HEK293 (cell line): ENCODE measurements around the gene VIT.
A peak's percentile ranks its signal among the peaks of the same experiment; 100 is the strongest.

Source experiments
- CTCF ChIA-PET: fragments of 350-600 bp; formaldehyde crosslinking; extraction: SDS; loops from one replicate; lab custom pipeline; 2021; ENCODE audit warnings: antibody characterized with exemption; lab: Yijun Ruan, JAX
- POLR2A ChIA-PET: fragments of 300-600 bp; formaldehyde crosslinking; extraction: SDS; loops from one replicate; lab custom pipeline; 2020; ENCODE audit warnings: antibody characterized with exemption, inconsistent platforms; lab: Yijun Ruan, JAX
- H3K27ac ChIP-seq: fragments of 200-500 bp; sonication (Bioruptor generic); 2 replicates; pipeline ENCODE4 v1.5.1; 2014; ENCODE audit warnings: low read depth, low read length, control low read depth, inconsistent platforms; ENCODE audit errors: extremely low read depth
- H3K36me3 ChIP-seq, 2 experiments: fragments of 200-500 bp in 1 of 2; sonication (Bioruptor generic) in 1 of 2; 1 replicate in 1 of 2; 2 replicates in 1 of 2; pipeline ENCODE4 v1.5.1; 2014 to 2017; ENCODE audit warnings: inconsistent platforms in 2 of 2, low read length in 2 of 2; ENCODE audit not compliant: control insufficient read depth in 2 of 2, insufficient read depth in 1 of 2
- H3K4me1 ChIP-seq: fragments of 200-500 bp; sonication (Bioruptor generic); 2 replicates; pipeline ENCODE4 v1.5.1; 2014; ENCODE audit warnings: mild to moderate bottlenecking, low read length, inconsistent platforms; ENCODE audit not compliant: control insufficient read depth, insufficient read depth
- H3K4me3 ChIP-seq: 2 replicates; pipeline ENCODE4 v1.5.1; 2011; ENCODE audit warnings: low read depth, mild to moderate bottlenecking, control low read depth, low read length, moderate library complexity
- H3K9me3 ChIP-seq: fragments of 200-500 bp; sonication (Bioruptor generic); 2 replicates; pipeline ENCODE4 v1.5.1; 2014; ENCODE audit warnings: low read depth, low read length, inconsistent platforms; ENCODE audit not compliant: control insufficient read depth, insufficient read depth
- BCL11B ChIP-seq: fragments of 450-650 bp; formaldehyde crosslinking; IDR thresholded peaks from 2 replicates; pipeline ENCODE4 v1.5.1; 2016; ENCODE audit warnings: low read depth, missing biosample characterization, missing genetic modification characterization
- FEZF1 ChIP-seq: fragments of 450-650 bp; formaldehyde crosslinking; IDR thresholded peaks from 2 replicates; pipeline ENCODE4 v1.5.1; 2016; ENCODE audit warnings: missing biosample characterization, missing genetic modification characterization
- SCRT2 ChIP-seq: fragments of 450-650 bp; formaldehyde crosslinking; IDR thresholded peaks from 2 replicates; pipeline ENCODE4 v1.5.1; 2016; ENCODE audit warnings: missing biosample characterization, missing genetic modification characterization
- ZNF155 ChIP-seq: fragments of 450-650 bp; formaldehyde crosslinking; IDR thresholded peaks from 2 replicates; pipeline ENCODE4 v1.5.1; 2016; ENCODE audit warnings: missing biosample characterization, missing genetic modification characterization
- ZNF248 ChIP-seq: fragments of 450-650 bp; formaldehyde crosslinking; IDR thresholded peaks from 2 replicates; pipeline ENCODE4 v1.5.1; 2017; ENCODE audit warnings: missing biosample characterization, missing genetic modification characterization
- ZNF280C ChIP-seq: fragments of 450-650 bp; formaldehyde crosslinking; IDR thresholded peaks from 2 replicates; pipeline ENCODE4 v1.5.1; 2016; ENCODE audit warnings: missing biosample characterization, missing genetic modification characterization
- ZNF292 ChIP-seq: fragments of 450-650 bp; formaldehyde crosslinking; IDR thresholded peaks from 2 replicates; pipeline ENCODE4 v1.5.1; 2016; ENCODE audit warnings: low read depth, missing biosample characterization, missing genetic modification characterization, borderline replicate concordance
- ZNF521 ChIP-seq: fragments of 450-650 bp; formaldehyde crosslinking; IDR thresholded peaks from 2 replicates; pipeline ENCODE4 v1.5.1; 2017; ENCODE audit warnings: missing biosample characterization, mild to moderate bottlenecking, missing genetic modification characterization
- ZNF664 ChIP-seq: fragments of 450-650 bp; formaldehyde crosslinking; IDR thresholded peaks from 2 replicates; pipeline ENCODE4 v1.5.1; 2016; ENCODE audit warnings: missing biosample characterization, missing genetic modification characterization
- ZNF792 ChIP-seq: fragments of 450-650 bp; formaldehyde crosslinking; IDR thresholded peaks from 2 replicates; pipeline ENCODE4 v1.5.1; 2016; ENCODE audit warnings: missing biosample characterization, missing genetic modification characterization
- ZXDB ChIP-seq: fragments of 450-650 bp; formaldehyde crosslinking; IDR thresholded peaks from 2 replicates; pipeline ENCODE4 v1.5.1; 2016; ENCODE audit warnings: missing biosample characterization, missing genetic modification characterization
- TF ChIP-seq, protein P1 (sequence below): fragments of 450-650 bp; formaldehyde crosslinking; IDR thresholded peaks from 2 replicates; pipeline ENCODE4 v1.5.0; 2017; ENCODE audit warnings: missing biosample characterization, missing genetic modification characterization, borderline replicate concordance
- TF ChIP-seq, protein P2 (sequence below): fragments of 450-650 bp; formaldehyde crosslinking; IDR thresholded peaks from 2 replicates; pipeline ENCODE4 v1.5.1; 2016; ENCODE audit warnings: missing biosample characterization, missing genetic modification characterization

The VIT gene

DNA sequence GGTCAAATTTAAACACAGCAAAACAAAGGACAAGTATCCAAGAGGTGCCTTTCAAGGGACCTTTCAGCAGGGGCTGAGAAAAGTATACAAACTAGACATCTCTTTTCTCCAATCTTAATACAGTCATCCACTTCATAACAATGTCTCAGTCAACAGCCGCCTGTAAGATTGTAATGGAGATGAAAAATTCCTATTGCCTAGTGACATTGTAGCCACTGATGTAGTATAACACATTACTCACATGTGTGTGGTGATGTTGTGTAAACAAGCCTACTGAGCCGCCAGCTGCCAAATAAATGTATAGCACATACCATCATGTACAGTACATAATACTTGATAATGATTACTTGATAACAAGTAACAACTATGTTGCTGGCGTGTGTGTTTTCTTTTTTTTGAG, 31.0 kb downstream of the VIT start:
- TF ChIP-seq, protein P1, sequence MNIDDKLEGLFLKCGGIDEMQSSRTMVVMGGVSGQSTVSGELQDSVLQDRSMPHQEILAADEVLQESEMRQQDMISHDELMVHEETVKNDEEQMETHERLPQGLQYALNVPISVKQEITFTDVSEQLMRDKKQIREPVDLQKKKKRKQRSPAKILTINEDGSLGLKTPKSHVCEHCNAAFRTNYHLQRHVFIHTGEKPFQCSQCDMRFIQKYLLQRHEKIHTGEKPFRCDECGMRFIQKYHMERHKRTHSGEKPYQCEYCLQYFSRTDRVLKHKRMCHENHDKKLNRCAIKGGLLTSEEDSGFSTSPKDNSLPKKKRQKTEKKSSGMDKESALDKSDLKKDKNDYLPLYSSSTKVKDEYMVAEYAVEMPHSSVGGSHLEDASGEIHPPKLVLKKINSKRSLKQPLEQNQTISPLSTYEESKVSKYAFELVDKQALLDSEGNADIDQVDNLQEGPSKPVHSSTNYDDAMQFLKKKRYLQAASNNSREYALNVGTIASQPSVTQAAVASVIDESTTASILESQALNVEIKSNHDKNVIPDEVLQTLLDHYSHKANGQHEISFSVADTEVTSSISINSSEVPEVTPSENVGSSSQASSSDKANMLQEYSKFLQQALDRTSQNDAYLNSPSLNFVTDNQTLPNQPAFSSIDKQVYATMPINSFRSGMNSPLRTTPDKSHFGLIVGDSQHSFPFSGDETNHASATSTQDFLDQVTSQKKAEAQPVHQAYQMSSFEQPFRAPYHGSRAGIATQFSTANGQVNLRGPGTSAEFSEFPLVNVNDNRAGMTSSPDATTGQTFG: no peak
- TF ChIP-seq ZNF664 (tag by site-specific recombination) (no peak), ZXDB (tag by site-specific recombination) (no peak), ZNF292 (tag by site-specific recombination) (no peak)
- TF ChIP-seq, all 188 proteins: peak for 0
- no peaks in the 10 kb centered on the region for H3K4me1 ChIP-seq
- ChIA-PET CTCF (interaction anchor here (1.2 kb wide), 1 partner anchor 42 kb away, joined by 4 read pairs; no protein-coding TSS in a partner anchor), POLR2A (no interaction called here)
- H3K4me3 ChIP-seq: no peak overlapping the region
- H3K27ac ChIP-seq: no peak overlapping the region
- no peaks in the 10 kb centered on the region for H3K9me3 ChIP-seq
- H3K36me3 ChIP-seq: no peaks in the 10 kb centered on the region

- H3K4me1 ChIP-seq: no peaks in the 10 kb centered on the region
- TF ChIP-seq ZNF248 (no peak), SCRT2 (tag by site-specific recombination) (peak; percentile 67)
- H3K9me3 ChIP-seq: no peaks in the 10 kb centered on the region
- no peaks in the 10 kb centered on the region for H3K36me3 ChIP-seq
- no peak overlapping the region for H3K27ac ChIP-seq
- CTCF ChIA-PET: no interaction called here
- H3K4me3 ChIP-seq: no peak overlapping the region
- POLR2A ChIA-PET: no interaction called here
Observed at GRCh38 chr2:36729067-36729466, 32.6 kb downstream of the VIT start.

GRCh38 chr2:36731941-36732672, 35.6 kb downstream of the VIT start:
- Histone ChIP-seq H3K4me3 (no peak overlapping the region), H3K9me3 (no peaks in the 10 kb centered on the region), H3K4me1 (no peaks in the 10 kb centered on the region), H3K36me3 (no peaks in the 10 kb centered on the region), H3K27ac (no peak overlapping the region)
- TF ChIP-seq FEZF1 (peak; percentile 21; the same call in 1 of the 2 replicates), ZNF521 (no peak)
- ChIA-PET CTCF (interaction anchor here (0.6 to 1.6 kb wide), 2 partner anchors 37 to 46 kb away, joined by 3 to 4 read pairs; no protein-coding TSS in a partner anchor), POLR2A (no interaction called here)

- H3K4me3 ChIP-seq: no peak overlapping the region
- CTCF ChIA-PET: interaction anchor here (0.5 to 1.6 kb wide), 3 partner anchors 36 to 64 kb away, joined by 3 to 4 read pairs (median 3); no protein-coding TSS in a partner anchor
Observed at GRCh38 chr2:36732673-36733036, 36.1 kb downstream of the VIT start.

More at GRCh38 chr2:36732673-36733036, 36.1 kb downstream of the VIT start:
- Histone ChIP-seq H3K4me1 (no peaks in the 10 kb centered on the region), H3K9me3 (no peaks in the 10 kb centered on the region), H3K36me3 (no peaks in the 10 kb centered on the region), H3K27ac (no peak overlapping the region)
- POLR2A ChIA-PET: no interaction called here
- TF ChIP-seq, protein P2, sequence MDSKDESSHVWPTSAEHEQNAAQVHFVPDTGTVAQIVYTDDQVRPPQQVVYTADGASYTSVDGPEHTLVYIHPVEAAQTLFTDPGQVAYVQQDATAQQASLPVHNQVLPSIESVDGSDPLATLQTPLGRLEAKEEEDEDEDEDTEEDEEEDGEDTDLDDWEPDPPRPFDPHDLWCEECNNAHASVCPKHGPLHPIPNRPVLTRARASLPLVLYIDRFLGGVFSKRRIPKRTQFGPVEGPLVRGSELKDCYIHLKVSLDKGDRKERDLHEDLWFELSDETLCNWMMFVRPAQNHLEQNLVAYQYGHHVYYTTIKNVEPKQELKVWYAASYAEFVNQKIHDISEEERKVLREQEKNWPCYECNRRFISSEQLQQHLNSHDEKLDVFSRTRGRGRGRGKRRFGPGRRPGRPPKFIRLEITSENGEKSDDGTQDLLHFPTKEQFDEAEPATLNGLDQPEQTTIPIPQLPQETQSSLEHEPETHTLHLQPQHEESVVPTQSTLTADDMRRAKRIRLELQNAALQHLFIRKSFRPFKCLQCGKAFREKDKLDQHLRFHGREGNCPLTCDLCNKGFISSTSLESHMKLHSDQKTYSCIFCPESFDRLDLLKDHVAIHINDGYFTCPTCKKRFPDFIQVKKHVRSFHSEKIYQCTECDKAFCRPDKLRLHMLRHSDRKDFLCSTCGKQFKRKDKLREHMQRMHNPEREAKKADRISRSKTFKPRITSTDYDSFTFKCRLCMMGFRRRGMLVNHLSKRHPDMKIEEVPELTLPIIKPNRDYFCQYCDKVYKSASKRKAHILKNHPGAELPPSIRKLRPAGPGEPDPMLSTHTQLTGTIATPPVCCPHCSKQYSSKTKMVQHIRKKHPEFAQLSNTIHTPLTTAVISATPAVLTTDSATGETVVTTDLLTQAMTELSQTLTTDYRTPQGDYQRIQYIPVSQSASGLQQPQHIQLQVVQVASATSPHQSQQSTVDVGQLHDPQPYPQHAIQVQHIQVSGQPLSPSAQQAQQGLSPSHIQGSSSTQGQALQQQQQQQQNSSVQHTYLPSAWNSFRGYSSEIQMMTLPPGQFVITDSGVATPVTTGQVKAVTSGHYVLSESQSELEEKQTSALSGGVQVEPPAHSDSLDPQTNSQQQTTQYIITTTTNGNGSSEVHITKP (tag by site-specific recombination): no peak
- TF ChIP-seq BCL11B (tag by site-specific recombination) (no peak), ZNF248 (no peak), ZNF280C (tag by site-specific recombination) (no peak), ZNF792 (tag by site-specific recombination) (no peak), ZNF155 (no peak)
